A549 (cell line): ENCODE results near the gene DNM3.

Source experiments
- CTCF ChIP-seq: fragments of >200 bp; sonication (Bioruptor Twin); formaldehyde crosslinking; IDR thresholded peaks from 3 replicates; pipeline ENCODE4 v1.5.1; 2016
- EP300 ChIP-seq, 2 experiments: fragments of >200 bp; sonication (Bioruptor Twin); formaldehyde crosslinking; IDR thresholded peaks; 2 replicates in 1 of 2; 3 replicates in 1 of 2; pipeline ENCODE4 v1.6.1; 2016 to 2017
- HDAC2 ChIP-seq: fragments of 200-600 bp; sonication (generic); IDR thresholded peaks from 2 replicates; pipeline ENCODE4 v1.6.1; 2016
- NR3C1 ChIP-seq: fragments of >200 bp; sonication (Bioruptor Twin); formaldehyde crosslinking; IDR thresholded peaks from 3 replicates; pipeline ENCODE4 v1.6.1; 2017
- PBX3 ChIP-seq: IDR thresholded peaks from 2 replicates; pipeline ENCODE4 v1.6.1; 2012
- PHF8 ChIP-seq: fragments of 200-600 bp; sonication (generic); IDR thresholded peaks from 2 replicates; pipeline ENCODE4 v1.6.1; 2016; ENCODE audit warnings: low read depth, mild to moderate bottlenecking, antibody characterized with exemption, moderate library complexity, borderline replicate concordance
- POLR2A ChIP-seq: IDR thresholded peaks from 2 replicates; pipeline ENCODE4 v1.6.1; 2012; ENCODE audit warnings: mild to moderate bottlenecking, low read length
- RAD21 ChIP-seq, 2 experiments: fragments of >200 bp in 1 of 2; sonication (Bioruptor Twin) in 1 of 2; formaldehyde crosslinking in 1 of 2; IDR thresholded peaks in 1 of 2; conservative IDR thresholded peaks in 1 of 2; 2 replicates in 1 of 2; 3 replicates in 1 of 2; pipeline ENCODE4 v1.6.1; 2012 to 2018; ENCODE audit warnings: inconsistent platforms in 1 of 2
- RNF2 ChIP-seq: fragments of 200-600 bp; sonication (generic); IDR thresholded peaks from 2 replicates; pipeline ENCODE4 v1.6.1; 2016; ENCODE audit warnings: low read depth, mild to moderate bottlenecking, antibody characterized with exemption, moderate library complexity, borderline replicate concordance
- SREBF2 ChIP-seq: fragments of 450-650 bp; IDR thresholded peaks from 2 replicates; pipeline ENCODE4 v1.6.1; 2014; ENCODE audit warnings: mild to moderate bottlenecking, moderate library complexity

- TF ChIP-seq POLR2A (no peak), NR3C1 (no peak), CTCF (no peak), RAD21 (conservative IDR thresholded peaks at IDR 0.05 in 1 of 2, IDR thresholded peaks at IDR 0.05 in 1 of 2) (no peak), EP300 (IDR thresholded peaks at IDR 0.05) (no peak), PHF8 (no peak), PBX3 (no peak), HDAC2 (no peak), SREBF2 (no peak), RNF2 (no peak)
Measured at GRCh38 chr1:172229942-172230341, 388.6 kb downstream of the DNM3 start.
